Stimulated activated naive CD8-positive, alpha-beta T cell treated with anti-CD3 and anti-CD28 coated beads, Interleukin-15, amount 100 ng/mL, for 72 hours (primary cell): ENCODE data around the gene SEMA3B.
A peak's percentile ranks its signal among the peaks of the same experiment; 100 is the strongest.
"Not testable (repeated sequence)": the region's sequence is repeated elsewhere in the genome, so short reads cannot be mapped to it uniquely, and the experiment has no call there.

Experiments used
- ATAC-seq: fragments of 150-1000 bp; cut with Tn5 transposase; 2 replicates; pipeline ENCODE4 v1.10.0; 2021; ENCODE audit warnings: mild to moderate bottlenecking, moderate library complexity
- DNase-seq, 2 donors: peaks; one replicate each; pipeline ENCODE4 v3.0.0; 2021 to 2022
- H3K27ac Mint-ChIP-seq, 2 donors: one replicate each; pipeline ENCODE4 v1.8.0; 2022; ENCODE audit warnings: mild to moderate bottlenecking in 2 of 2, mixed read lengths in 2 of 2, moderate library complexity in 2 of 2
- H3K27me3 Mint-ChIP-seq: one replicate; pipeline ENCODE4 v1.8.0; 2022; ENCODE audit warnings: mixed read lengths
- H3K4me1 Mint-ChIP-seq: one replicate; pipeline ENCODE4 v1.8.0; 2022; ENCODE audit warnings: mild to moderate bottlenecking, mixed read lengths
- H3K4me3 Mint-ChIP-seq, 2 donors: one replicate each; pipeline ENCODE4 v1.8.0; 2022; ENCODE audit warnings: mild to moderate bottlenecking in 2 of 2, mixed read lengths in 2 of 2, moderate library complexity in 1 of 2
- H3K9me3 Mint-ChIP-seq, 2 donors: one replicate each; pipeline ENCODE4 v1.8.0; 2022; ENCODE audit warnings: mixed read lengths in 2 of 2

SEMA3B gene

DNA sequence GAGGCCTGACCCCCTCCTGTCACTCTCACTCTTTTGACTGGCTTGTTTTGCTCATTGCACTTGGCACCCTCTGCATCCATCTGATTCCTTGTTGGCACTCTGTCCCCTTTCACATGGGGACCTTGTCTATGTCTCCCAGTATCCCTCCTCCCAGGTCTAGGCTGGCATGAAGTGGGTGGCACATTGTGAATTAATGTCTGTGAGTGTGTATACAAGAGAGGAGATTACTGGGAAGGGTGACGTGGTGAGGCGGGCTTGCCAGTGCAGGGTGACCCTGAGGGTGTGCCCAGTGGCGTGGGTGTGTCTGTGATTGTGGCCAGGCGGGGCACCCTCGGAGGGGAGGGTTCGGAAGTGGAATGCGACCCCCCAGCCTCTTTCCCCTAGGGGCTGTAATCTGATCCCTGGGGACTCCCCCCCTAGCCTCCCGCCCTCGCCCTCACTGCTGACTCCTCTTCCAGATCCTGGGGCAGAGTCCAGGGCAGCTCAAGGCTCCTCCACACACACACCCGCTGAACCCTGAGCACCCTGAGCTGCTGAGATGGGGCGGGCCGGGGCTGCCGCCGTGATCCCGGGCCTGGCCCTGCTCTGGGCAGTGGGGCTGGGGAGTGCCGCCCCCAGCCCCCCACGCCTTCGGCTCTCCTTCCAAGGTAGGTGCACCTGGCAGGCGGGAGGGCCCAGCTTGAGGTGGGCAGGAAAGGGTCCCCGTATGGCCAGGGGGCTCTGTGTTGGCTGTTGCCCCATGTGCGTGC lies at the start of gene SEMA3B:
Gene SEMA3B (plus strand): TSS at position 445 of the 749 bp plus-strand sequence. CDS start 94 bp downstream, at position 539.
- ATAC-seq (no peak), DNase-seq (no peak)
- Mint-ChIP-seq H3K27ac (no peak within 1 kb of the TSS), H3K27me3 (peaks cover 69% of the 10 kb centered on the region), H3K4me1 (peaks cover 24% of the 10 kb centered on the region), H3K9me3 (no peaks in the 10 kb centered on the region), H3K4me3 (no peak within 1 kb of the TSS)

DNA sequence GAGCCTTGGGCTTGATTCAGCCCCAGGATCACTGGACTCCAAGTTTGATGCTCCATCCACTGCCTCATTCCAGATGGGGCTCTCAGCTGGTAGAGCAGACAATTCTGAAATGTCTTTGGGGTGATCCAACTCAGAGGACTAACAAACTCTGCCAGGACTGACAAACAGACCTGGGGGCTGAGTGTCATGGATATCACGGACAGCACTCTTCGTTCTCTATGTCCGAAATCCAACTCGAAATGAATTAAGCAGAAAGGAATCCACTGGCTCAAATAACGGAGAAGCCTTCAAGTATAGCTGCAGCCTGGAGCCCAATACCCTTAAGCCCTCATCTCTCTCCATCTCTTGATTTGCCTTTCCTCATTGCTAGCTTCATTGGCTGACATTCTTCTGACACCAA lies 49.7 kb upstream of the SEMA3B start:
- Mint-ChIP-seq H3K27ac (no peak overlapping the region), H3K27me3 (peaks cover 7% of the 10 kb centered on the region), H3K4me1 (peaks cover 13% of the 10 kb centered on the region), H3K9me3 (no peaks in the 10 kb centered on the region), H3K4me3 (no peak overlapping the region)
- DNase-seq, result no peak
- ATAC-seq, result no peak

DNA sequence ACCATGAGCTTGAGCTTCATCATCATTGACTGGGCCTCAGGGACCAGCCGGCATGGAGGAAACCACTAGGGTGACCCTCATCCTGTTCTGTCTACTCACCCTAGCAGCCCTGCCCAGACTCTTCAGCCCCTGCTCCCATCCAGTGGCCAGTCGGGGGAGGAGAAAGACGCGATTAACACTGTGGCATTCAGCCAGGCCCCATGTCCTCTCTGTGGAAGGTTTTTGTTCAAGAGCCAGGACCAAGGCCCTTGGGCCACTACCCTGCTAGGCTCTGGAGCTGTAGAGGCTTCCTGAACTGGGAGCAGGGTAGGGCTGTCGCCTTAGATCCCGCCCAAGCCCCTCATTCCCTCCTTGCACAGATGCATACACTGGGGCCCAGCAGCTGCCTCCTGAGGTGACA lies 48.8 kb upstream of the SEMA3B start:
- Mint-ChIP-seq H3K9me3 (no peaks in the 10 kb centered on the region), H3K4me1 (peaks cover 14% of the 10 kb centered on the region), H3K27me3 (peaks cover 15% of the 10 kb centered on the region), H3K4me3 (no peak overlapping the region), H3K27ac (no peak overlapping the region)
- no peak for DNase-seq
- ATAC-seq, result no peak

DNA sequence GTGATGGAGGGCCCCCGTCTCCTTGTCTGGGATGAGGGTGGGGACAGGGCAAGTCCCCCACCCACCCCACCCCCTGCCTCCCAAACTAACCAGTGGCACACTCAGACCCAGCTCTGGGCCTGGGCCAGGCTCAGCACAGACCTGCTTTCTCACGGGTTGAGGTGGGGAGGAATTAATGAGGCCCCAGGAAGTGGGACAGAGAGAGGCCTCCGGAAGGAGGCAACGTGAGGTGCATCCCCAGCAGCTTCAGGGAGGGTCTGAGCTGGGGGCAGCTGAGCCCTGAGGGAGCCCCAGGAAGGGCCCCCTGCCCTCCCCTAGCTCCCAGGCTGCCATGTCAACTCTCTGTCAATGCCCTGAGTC lies 47.9 kb upstream of the SEMA3B start:
- DNase-seq (no peak), ATAC-seq (peak; percentile 68)
- Mint-ChIP-seq H3K9me3 (no peaks in the 10 kb centered on the region), H3K27me3 (peaks cover 20% of the 10 kb centered on the region), H3K27ac (peak overlapping the region; percentile 12 to 61), H3K4me3 (no peak overlapping the region), H3K4me1 (peaks cover 22% of the 10 kb centered on the region)

GRCh38 chr3:50221411-50222168 lies 47.4 kb upstream of the SEMA3B start:
- peak overlapping the region; percentile 12 to 61 for H3K27ac Mint-ChIP-seq
- H3K27me3 Mint-ChIP-seq, result peaks cover 20% of the 10 kb centered on the region

DNA sequence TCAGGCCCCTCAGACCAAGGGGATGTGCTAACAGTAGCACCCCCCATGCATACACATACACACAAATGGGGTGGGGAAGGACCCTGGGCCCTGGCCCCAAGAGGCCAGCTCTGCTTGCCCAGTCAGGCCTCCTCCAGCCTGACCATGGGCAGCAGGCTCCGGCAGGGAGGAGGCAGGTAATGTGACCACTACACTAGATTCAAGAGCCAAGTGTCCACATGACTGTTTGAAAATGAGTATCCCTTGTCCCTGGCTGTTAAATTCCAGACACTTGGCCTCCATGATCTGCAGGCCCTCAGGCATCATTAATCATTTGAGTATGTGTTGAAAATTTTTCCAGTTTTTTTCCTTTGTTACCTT lies 46.8 kb upstream of the SEMA3B start:
- Mint-ChIP-seq H3K4me3 (no peak overlapping the region), H3K9me3 (no peaks in the 10 kb centered on the region), H3K27me3 (peaks cover 20% of the 10 kb centered on the region), H3K4me1 (peaks cover 32% of the 10 kb centered on the region), H3K27ac (no peak overlapping the region)
- ATAC-seq (no peak), DNase-seq (no peak)

More at GRCh38 chr3:50221411-50222168, 47.4 kb upstream of the SEMA3B start:
- DNase-seq (no peak), ATAC-seq (no peak)
- Mint-ChIP-seq H3K9me3 (no peaks in the 10 kb centered on the region), H3K4me3 (no peak overlapping the region), H3K4me1 (peaks cover 27% of the 10 kb centered on the region)

DNA sequence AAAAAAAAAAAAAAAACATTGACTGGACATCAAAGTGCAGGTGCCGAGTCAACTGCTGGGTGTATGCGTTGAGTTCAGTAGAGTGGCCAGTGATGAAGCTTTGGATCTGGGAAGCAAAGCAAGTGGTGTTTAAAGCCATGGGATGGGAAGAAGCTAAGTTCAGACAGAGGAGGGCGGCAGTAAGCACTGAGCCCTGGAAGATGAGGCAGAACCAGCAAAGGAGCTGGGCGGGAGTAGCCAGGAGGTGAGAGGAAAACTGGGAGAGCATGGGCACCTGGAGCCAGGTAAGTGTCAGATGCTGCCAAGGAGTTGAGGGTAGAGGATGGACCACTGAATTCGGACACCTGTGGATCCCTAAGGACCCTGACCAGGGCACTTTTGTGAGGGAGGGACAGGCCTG lies 44.3 kb upstream of the SEMA3B start:
- no peak overlapping the region for H3K27ac Mint-ChIP-seq
- peak overlapping the region in 1 of 2 donors; percentile 25 for H3K4me3 Mint-ChIP-seq
- H3K4me1 Mint-ChIP-seq, result peaks cover 46% of the 10 kb centered on the region
- H3K9me3 Mint-ChIP-seq, result no peaks in the 10 kb centered on the region
- peaks cover 20% of the 10 kb centered on the region for H3K27me3 Mint-ChIP-seq
- DNase-seq (no peak), ATAC-seq (no peak)

GRCh38 chr3:50226888-50227389 lies 42.0 kb upstream of the SEMA3B start:
- H3K4me1 Mint-ChIP-seq, result peaks cover 33% of the 10 kb centered on the region

GRCh38 chr3:50227390-50228183 lies 41.4 kb upstream of the SEMA3B start:
- DNase-seq, result peak; percentile 93 to 94
- H3K27me3 Mint-ChIP-seq, result peaks cover 20% of the 10 kb centered on the region
- peaks cover 36% of the 10 kb centered on the region for H3K4me1 Mint-ChIP-seq
- H3K9me3 Mint-ChIP-seq, result no peaks in the 10 kb centered on the region
- peak; percentile 90 for ATAC-seq
- H3K4me3 Mint-ChIP-seq, result peak overlapping the region; percentile 92 to 95
- H3K27ac Mint-ChIP-seq, result peak overlapping the region; percentile 91 to 94

More at GRCh38 chr3:50226888-50227389, 42.0 kb upstream of the SEMA3B start:
- Mint-ChIP-seq H3K4me3 (peak overlapping the region; percentile 92 to 95), H3K27ac (peak overlapping the region; percentile 69 to 91), H3K9me3 (no peaks in the 10 kb centered on the region), H3K27me3 (peaks cover 20% of the 10 kb centered on the region)
- no peak for DNase-seq
- ATAC-seq, result peak; percentile 47

GRCh38 chr3:50228184-50228763 lies 40.7 kb upstream of the SEMA3B start:
- peaks cover 42% of the 10 kb centered on the region for H3K4me1 Mint-ChIP-seq
- H3K27me3 Mint-ChIP-seq, result peaks cover 20% of the 10 kb centered on the region
- DNase-seq, H3K9me3 Mint-ChIP-seq, ATAC-seq: not testable (repeated sequence)
- H3K4me3 Mint-ChIP-seq, result peak overlapping the region; percentile 92 to 95
- H3K27ac Mint-ChIP-seq, result peak overlapping the region; percentile 41 to 81

DNA sequence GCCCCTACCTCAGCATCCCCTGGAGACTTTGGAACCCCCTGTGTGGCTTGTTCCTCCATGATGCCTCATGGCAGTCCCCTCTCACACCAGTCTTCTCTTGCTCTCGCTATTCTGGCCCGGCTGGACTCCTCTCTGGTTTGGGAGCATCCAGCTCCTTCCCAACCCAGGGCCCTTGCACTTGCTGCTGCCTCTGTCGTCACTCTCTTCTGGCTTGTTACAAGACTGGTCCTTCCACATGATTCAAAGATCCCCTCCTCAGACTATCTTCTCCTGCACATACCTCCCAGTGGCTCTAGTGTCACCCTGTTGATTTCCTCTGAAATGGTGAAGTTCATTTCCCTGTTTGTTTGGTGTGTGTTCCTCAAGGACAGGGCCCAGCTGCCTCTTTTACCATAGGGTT lies 39.5 kb upstream of the SEMA3B start:
- H3K27ac Mint-ChIP-seq, result no peak overlapping the region
- DNase-seq (no peak), ATAC-seq (no peak)
- H3K9me3 Mint-ChIP-seq, result no peaks in the 10 kb centered on the region
- H3K4me1 Mint-ChIP-seq, result peaks cover 47% of the 10 kb centered on the region
- peaks cover 11% of the 10 kb centered on the region for H3K27me3 Mint-ChIP-seq
- no peak overlapping the region for H3K4me3 Mint-ChIP-seq

DNA sequence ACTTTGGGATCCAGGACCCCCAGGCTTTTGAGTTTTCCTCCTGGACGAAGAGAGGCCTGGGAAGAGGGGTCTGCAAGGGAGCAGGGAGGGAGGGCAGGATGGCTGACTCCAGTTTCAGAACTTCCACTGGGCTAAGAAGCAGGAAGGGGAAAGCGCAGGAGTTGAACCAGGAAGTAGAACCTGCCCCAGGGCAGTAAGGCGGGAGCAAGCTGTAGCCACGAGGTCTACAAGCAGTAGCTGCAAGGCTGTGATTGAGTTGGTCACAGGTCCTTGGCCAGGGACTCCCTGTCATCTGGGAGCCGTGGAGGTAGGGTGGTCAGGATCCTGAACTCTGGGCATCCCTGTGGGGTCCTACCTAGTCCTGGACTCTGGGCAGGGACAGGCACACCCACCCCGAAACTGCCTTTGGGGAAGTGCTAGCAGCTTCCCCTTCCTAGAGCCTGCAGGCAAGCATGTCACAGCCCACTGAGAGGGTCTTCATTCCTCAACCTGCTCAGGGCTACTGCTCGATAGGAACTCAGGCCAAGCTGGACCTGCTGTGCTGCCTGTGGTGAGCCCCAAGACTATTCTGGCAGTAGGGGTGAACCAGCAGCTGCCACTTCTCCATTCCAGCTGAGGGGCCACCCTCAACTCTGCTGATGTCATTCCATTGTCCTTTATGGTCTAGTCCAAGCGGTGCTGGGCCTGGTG lies 38.7 kb upstream of the SEMA3B start:
- peaks cover 4% of the 10 kb centered on the region for H3K27me3 Mint-ChIP-seq
- ATAC-seq, result no peak

GRCh38 chr3:50230794-50231125 lies 38.2 kb upstream of the SEMA3B start:
- no peaks in the 10 kb centered on the region for H3K9me3 Mint-ChIP-seq
- H3K4me3 Mint-ChIP-seq, result no peak overlapping the region
- H3K27ac Mint-ChIP-seq, result peak overlapping the region in 1 of 2 donors; percentile 23
- peaks cover 50% of the 10 kb centered on the region for H3K4me1 Mint-ChIP-seq
- DNase-seq, result no peak
- H3K27me3 Mint-ChIP-seq, result no peaks in the 10 kb centered on the region
- ATAC-seq, result no peak

More for the DNA sequence above, 38.7 kb upstream of the SEMA3B start:
- Mint-ChIP-seq H3K4me3 (no peak overlapping the region), H3K9me3 (no peaks in the 10 kb centered on the region), H3K4me1 (peaks cover 49% of the 10 kb centered on the region), H3K27ac (peak overlapping the region in 1 of 2 donors; percentile 23)
- no peak for DNase-seq

DNA sequence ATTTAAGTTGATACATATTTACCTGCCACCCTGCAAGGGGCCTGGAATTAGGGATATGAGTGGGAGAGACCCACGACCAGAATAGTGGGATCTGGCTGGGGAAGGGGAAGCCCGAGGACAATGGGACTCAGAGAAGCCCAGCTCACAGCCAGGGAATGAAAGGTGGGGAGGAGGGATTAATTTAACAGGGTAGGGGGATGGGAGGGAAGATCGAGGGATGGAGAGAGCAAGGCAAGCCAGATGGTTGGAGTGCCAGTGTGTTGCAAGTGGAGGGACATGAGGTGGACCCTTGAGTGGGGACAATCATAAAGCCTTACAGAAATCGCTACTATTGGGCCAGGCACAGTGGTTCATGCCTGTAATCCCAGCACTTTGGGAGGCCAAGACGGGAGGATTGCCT lies 37.4 kb upstream of the SEMA3B start:
- no peaks in the 10 kb centered on the region for H3K9me3 Mint-ChIP-seq
- no peak for ATAC-seq
- H3K4me3 Mint-ChIP-seq, result no peak overlapping the region
- no peak for DNase-seq
- H3K4me1 Mint-ChIP-seq, result peaks cover 44% of the 10 kb centered on the region
- no peaks in the 10 kb centered on the region for H3K27me3 Mint-ChIP-seq
- no peak overlapping the region for H3K27ac Mint-ChIP-seq

DNA sequence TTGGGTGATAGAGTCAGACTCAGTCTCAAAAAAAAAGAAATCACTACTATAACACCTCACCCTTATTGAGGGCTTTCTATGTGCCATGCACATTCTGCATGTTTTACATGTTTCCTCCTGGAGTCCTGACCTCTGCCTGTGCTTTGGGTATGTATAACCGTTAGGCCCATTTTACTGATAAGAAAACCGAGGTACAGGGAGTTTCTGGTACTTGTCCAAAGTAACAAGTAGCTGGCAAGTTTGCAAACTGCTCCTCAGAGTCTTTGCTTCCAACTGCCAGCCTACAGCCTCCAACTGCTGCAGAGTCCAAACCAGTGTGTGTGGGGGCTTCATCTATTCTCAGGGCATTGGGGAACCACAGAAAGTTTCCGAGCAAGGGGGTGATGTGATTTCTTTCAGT lies 36.6 kb upstream of the SEMA3B start:
- Mint-ChIP-seq H3K27me3 (no peaks in the 10 kb centered on the region), H3K4me1 (peaks cover 40% of the 10 kb centered on the region), H3K27ac (no peak overlapping the region), H3K9me3 (no peaks in the 10 kb centered on the region), H3K4me3 (no peak overlapping the region)
- ATAC-seq (no peak), DNase-seq (no peak)
